WERI-Rb-1 (cell line): ENCODE measurements around the gene TCEA3.

ENCODE experiments used
- DNase-seq: peaks from one replicate; pipeline ENCODE4 v3.0.0-alpha.2; 2020
- H3K27ac ChIP-seq: fragments of 250-450 bp; sonication (Bioruptor Pico); 2 replicates; pipeline ENCODE4 v1.5.1; 2020; ENCODE audit warnings: mild to moderate bottlenecking, moderate library complexity
- H3K27me3 ChIP-seq: fragments of 250-450 bp; sonication (Bioruptor Pico); 2 replicates; pipeline ENCODE4 v1.5.1; 2021; ENCODE audit warnings: mild to moderate bottlenecking, low read depth, moderate library complexity; ENCODE audit not compliant: insufficient read depth, severe bottlenecking
- H3K36me3 ChIP-seq: fragments of 250-450 bp; sonication (Bioruptor Pico); 2 replicates; pipeline ENCODE4 v1.5.1; 2020; ENCODE audit warnings: mild to moderate bottlenecking, moderate library complexity
- H3K4me3 ChIP-seq: 2 replicates; pipeline ENCODE4 v1.5.1; 2011; ENCODE audit warnings: low read depth, mild to moderate bottlenecking, control low read depth, low read length
- H3K9me3 ChIP-seq: fragments of 250-450 bp; sonication (Bioruptor Pico); 2 replicates; pipeline ENCODE4 v1.5.1; 2021; ENCODE audit warnings: mild to moderate bottlenecking, moderate library complexity; ENCODE audit not compliant: severe bottlenecking
- TF ChIP-seq, protein P1 (sequence below): IDR thresholded peaks from 2 replicates; pipeline ENCODE4 v1.5.1; 2011; ENCODE audit warnings: low read depth, mild to moderate bottlenecking, control low read depth, inconsistent platforms, low read length

TCEA3 gene

DNA sequence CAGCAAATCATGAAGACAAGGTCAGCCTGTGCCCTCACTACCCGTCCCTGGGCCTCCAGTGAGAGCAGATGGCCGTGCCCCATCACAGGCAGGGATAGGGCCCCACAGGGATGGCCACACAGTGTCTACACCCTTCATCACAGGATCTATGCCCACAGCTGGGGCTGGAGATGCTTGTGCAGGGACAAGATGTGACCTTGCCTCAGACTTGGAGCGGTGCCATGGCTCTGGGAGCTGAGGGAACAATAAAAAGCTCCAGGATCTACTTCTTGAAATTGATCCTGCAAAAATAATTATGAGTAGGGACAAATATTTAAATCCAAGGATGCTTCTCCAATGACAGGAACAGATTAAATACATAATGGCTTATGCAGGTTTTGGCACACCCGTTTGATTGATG is 25.4 kb upstream of the TCEA3 start:
- no peaks in the 10 kb centered on the region; the same call in 1 of the 2 replicates for H3K36me3 ChIP-seq
- no peak for DNase-seq
- TF ChIP-seq, protein P1, sequence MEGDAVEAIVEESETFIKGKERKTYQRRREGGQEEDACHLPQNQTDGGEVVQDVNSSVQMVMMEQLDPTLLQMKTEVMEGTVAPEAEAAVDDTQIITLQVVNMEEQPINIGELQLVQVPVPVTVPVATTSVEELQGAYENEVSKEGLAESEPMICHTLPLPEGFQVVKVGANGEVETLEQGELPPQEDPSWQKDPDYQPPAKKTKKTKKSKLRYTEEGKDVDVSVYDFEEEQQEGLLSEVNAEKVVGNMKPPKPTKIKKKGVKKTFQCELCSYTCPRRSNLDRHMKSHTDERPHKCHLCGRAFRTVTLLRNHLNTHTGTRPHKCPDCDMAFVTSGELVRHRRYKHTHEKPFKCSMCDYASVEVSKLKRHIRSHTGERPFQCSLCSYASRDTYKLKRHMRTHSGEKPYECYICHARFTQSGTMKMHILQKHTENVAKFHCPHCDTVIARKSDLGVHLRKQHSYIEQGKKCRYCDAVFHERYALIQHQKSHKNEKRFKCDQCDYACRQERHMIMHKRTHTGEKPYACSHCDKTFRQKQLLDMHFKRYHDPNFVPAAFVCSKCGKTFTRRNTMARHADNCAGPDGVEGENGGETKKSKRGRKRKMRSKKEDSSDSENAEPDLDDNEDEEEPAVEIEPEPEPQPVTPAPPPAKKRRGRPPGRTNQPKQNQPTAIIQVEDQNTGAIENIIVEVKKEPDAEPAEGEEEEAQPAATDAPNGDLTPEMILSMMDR, result no peak
- H3K27ac ChIP-seq, result no peak overlapping the region
- no peak overlapping the region for H3K4me3 ChIP-seq
- no peaks in the 10 kb centered on the region for H3K27me3 ChIP-seq
- no peaks in the 10 kb centered on the region for H3K9me3 ChIP-seq

DNA sequence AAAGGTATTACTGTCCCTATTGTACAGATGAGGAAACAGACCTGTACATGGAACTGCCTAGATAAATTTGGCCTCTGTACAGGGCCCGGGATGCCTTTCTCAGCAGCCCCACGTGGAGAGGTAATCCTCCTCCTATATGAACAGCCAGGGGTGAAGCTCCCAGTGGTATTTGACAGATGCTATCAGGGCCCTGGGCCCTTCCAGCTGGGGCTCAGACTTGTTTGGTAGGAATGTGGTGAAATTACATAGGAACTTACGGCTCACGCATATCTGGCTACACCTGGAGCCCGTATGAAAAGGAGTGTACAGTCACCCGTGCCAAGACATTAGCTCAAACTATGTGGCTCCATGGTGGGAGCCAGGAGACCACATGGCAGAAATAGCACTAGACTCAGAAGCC is 24.8 kb upstream of the TCEA3 start:
- Histone ChIP-seq H3K27me3 (no peaks in the 10 kb centered on the region), H3K27ac (no peak overlapping the region), H3K4me3 (no peak overlapping the region), H3K36me3 (no peaks in the 10 kb centered on the region; the same call in 1 of the 2 replicates), H3K9me3 (no peaks in the 10 kb centered on the region)
- TF ChIP-seq, protein P1, result no peak
- DNase-seq, result no peak

DNA sequence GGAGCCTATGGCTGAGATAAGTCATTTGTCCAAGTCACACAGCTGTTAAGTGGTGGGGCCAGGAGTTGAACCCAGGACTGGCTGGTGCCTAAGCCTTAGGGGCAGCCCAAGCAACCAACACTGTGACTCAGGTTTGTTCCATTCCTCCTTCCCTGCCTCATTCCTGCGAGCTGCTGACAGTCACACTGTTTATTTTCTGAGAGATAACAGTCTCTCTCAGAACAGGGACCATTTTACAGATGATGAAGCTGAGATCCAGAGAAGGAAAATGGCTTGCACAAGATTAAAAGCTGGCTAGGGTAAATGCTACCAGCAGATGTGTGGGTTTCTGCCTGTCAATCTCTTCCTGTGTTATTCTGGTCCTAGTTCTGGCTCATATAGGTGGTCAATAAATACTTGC is 24.3 kb upstream of the TCEA3 start:
- no peak overlapping the region for H3K27ac ChIP-seq
- TF ChIP-seq, protein P1, result no peak
- no peak overlapping the region for H3K4me3 ChIP-seq
- H3K9me3 ChIP-seq, result no peaks in the 10 kb centered on the region
- no peaks in the 10 kb centered on the region; the same call in 1 of the 2 replicates for H3K36me3 ChIP-seq
- H3K27me3 ChIP-seq, result no peaks in the 10 kb centered on the region
- DNase-seq, result no peak

DNA sequence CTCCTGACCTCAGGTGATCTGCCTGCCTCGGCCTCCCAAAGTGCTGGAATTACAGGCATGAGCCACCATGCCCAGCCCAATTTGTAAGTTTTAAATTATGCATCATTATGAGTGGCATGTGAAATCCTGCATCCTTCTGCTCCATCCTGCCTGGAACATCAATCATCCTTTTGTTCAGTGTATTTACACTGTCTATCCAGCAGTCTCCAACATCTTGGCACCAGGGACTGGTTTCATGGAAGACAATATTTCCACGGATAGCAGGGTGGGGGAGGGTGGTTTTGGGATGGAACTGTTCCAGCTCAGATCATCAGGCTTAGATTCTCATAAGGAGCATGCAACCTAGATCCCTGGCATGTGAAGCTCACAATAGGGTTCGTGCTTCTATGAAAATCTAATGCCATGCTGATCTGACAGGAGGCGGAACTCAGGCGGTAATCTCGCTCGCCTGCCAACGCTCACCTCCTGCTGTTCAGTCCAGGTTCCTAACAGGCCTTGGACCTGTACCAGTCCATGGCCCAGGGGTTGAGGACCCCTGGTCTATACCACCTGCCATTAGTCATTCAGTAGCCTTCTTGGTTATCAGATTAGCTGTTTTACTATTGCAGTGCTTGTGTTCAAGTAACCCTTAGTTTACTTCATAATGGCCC is 22.2 kb upstream of the TCEA3 start:
- Histone ChIP-seq H3K4me3 (no peak overlapping the region), H3K27me3 (no peaks in the 10 kb centered on the region), H3K9me3 (no peaks in the 10 kb centered on the region), H3K27ac (no peak overlapping the region), H3K36me3 (peaks cover 3% of the 10 kb centered on the region; the same call in 1 of the 2 replicates)
- DNase-seq, result no peak
- TF ChIP-seq, protein P1, result no peak

DNA sequence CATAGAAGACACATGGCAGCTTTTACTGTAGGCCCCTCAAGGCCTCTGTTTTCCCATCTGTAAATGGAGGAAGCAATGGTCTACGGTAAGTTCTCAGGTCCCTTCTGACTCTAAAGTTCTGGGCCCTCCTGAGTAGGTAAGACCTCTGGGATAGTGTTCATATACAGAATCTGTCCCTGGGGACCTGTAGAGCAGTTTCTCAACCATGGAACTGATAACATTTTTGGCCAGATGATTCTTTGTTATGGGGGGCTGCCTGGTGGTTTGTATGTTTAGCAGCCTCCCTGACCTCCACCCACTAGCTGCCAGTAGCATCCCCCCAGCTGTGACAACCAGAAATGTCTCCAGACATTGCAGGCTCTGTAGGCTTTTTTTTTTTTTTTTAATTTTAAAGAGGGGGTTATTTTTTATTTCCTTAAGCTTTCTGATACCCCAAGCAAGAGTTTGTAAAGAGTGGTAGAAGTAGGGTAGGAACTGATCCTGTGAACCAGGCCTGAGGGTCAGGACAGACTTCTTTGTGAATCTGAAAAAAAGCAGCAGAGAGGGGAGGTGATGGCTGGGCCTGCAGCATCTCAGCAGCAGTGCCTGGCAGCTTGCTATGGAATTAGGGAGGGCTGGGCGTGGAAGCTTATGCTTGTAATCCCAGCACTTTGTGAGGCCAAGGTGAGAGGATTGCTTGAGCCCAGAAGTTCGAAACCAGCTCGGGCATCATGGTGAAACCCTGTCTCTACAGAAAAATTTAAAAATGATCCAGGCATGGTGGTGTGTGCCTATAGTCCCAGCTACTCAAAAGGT is 20.2 kb upstream of the TCEA3 start:
- no peaks in the 10 kb centered on the region for H3K27me3 ChIP-seq
- no peaks in the 10 kb centered on the region for H3K9me3 ChIP-seq
- TF ChIP-seq, protein P1, result no peak
- H3K4me3 ChIP-seq, result no peak overlapping the region
- peak; percentile 68 for DNase-seq
- no peak overlapping the region for H3K27ac ChIP-seq
- H3K36me3 ChIP-seq, result peaks cover 6% of the 10 kb centered on the region; the same call in 1 of the 2 replicates
